Stimulated activated CD4-positive, alpha-beta T cell treated with anti-CD3 and anti-CD28 coated beads, Interleukin-1b, Interleukin-23, amount 100 ng/mL, for 1 hour (primary cell): ENCODE measurements around the gene SLC26A1.

ENCODE experiments used
- DNase-seq, 2 donors: peaks; one replicate each; pipeline ENCODE4 v3.0.0-alpha.2; 2020; ENCODE audit warnings: low read depth in 2 of 2

SLC26A1 gene, protein sequence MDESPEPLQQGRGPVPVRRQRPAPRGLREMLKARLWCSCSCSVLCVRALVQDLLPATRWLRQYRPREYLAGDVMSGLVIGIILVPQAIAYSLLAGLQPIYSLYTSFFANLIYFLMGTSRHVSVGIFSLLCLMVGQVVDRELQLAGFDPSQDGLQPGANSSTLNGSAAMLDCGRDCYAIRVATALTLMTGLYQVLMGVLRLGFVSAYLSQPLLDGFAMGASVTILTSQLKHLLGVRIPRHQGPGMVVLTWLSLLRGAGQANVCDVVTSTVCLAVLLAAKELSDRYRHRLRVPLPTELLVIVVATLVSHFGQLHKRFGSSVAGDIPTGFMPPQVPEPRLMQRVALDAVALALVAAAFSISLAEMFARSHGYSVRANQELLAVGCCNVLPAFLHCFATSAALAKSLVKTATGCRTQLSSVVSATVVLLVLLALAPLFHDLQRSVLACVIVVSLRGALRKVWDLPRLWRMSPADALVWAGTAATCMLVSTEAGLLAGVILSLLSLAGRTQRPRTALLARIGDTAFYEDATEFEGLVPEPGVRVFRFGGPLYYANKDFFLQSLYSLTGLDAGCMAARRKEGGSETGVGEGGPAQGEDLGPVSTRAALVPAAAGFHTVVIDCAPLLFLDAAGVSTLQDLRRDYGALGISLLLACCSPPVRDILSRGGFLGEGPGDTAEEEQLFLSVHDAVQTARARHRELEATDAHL

DNA sequence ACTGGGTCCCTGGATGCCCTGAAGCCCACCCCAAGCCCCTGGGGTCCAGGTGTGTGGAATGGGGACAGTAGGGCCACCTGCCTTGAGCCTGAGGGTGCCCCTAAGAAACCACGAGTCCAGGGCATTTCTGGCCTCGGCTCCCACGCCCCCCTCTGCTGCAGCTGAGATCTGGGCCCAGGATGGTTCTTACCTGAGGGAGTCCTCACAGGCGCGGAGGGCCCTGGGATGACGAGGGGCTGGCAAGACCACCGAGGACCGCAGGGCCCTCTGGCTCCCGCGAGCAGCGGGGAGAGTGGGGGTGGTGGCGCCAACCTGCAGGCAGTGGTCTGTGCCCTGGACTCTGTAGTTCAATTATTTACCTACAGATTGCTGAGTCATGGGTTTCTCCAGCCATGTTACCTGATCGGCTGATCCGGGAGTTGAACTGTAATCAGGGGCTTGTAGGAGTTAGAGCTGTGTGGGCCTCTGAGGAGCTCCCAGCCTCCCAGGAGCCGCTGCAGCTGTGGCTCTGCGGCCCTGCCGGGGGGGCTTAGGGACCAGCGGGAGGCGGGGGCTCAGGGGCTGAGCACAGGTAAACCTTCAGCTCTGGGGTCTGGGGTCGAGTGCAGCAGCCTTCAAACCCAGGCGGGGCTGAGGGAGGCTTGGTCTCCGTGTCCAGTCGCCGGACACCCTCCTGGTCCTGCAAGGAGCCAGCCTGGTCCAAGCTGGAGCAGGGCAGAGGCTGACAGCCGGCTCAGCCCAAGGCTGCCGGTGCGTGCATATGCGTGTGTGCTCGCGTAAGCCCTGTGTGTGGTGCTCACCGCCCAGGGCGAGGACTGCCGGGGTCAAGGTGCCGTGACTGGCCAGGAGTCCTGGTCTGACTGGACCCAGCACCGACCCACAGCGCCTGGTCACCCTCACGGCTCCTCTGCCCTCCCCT, at the start of gene SLC26A1:
Gene SLC26A1, minus strand, starts transcription at position 294 of the 919 bp plus-strand sequence. CDS start 1,701 bp downstream, outside the sequence.
- DNase-seq: no peak

DNA sequence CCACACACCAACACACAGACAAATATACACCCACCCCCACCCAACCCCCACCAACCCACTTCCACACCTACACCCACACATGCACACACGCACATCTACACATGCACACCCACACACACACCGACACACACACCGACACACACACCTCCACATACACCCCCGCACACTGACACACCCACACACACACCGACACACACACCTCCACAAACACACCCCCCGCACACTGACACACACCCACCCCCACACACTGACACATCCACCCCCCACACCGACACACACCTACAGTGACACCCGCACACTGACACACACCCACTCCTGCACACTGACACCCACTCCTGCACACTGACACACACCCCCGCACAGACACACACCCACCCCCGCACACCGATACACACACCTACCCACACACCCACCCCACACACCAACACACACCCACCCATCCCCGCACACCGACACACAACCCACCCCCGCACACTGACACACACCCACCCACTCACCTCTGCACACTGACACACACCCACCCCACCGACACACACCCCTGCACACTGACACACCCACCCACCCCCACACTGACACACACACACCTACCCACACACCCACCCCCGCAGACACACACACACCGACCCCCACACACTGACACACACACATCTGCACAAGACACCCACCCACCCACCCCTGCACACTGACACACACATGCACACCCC, 49.3 kb upstream of the SLC26A1 start:
- DNase-seq: no peak

DNA sequence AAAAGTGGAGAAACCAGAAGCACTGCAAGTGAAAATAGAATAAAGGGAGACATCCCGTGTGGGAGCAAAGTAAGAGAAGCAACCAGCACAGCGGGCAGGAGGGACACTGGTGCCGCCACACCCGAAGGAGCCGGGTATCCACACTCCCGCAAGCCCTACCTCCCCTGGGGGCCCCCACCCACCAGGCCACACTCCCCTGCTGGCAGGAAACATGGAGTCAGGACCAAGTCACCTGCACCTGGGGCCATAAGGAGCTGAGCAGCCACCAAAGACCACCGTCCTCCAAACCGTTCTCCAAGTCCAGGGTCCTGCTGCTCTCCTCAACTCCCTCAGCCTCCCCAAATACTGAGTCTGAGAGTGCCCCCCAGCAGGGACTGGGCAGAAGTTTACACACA, 48.7 kb upstream of the SLC26A1 start:
- no peak for DNase-seq

DNA sequence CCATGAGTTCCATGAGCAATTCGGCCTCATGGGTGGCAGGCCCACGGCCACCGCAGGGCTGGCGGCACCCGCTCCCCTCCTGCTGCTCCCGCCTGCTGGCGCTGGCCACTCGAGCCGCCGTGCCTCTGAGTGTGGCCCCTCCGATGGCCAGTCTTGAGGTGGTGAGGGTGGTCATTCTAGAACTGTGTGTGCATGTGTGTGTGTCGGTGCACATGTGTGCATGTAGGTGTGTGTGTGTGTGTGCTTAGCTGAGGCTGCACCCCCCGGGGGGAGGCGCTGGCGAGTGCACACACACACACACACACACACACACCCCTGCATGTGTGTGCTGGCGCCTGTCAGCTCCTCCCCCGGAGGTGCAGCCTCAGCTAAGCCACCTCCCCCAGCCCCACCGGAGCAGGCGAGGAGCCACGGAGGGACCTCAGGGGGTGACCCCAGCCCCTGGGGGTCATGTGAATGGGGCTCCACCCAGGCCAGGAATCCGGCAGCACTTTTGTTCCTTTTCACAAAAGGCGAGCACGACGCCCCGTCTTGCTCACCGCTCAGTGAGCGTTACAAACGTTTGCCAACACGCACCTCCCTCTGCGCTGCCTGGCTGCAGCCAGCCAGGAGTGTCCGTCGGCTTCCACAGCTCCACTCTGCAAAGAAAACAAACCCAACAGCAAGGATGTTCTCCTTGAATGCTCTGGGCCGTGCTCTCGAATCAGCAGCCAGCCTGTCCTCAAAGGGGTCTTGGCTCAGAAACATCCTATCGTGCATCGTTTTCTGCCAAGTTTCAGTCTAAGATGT, 48.1 kb upstream of the SLC26A1 start:
- no peak for DNase-seq

DNA sequence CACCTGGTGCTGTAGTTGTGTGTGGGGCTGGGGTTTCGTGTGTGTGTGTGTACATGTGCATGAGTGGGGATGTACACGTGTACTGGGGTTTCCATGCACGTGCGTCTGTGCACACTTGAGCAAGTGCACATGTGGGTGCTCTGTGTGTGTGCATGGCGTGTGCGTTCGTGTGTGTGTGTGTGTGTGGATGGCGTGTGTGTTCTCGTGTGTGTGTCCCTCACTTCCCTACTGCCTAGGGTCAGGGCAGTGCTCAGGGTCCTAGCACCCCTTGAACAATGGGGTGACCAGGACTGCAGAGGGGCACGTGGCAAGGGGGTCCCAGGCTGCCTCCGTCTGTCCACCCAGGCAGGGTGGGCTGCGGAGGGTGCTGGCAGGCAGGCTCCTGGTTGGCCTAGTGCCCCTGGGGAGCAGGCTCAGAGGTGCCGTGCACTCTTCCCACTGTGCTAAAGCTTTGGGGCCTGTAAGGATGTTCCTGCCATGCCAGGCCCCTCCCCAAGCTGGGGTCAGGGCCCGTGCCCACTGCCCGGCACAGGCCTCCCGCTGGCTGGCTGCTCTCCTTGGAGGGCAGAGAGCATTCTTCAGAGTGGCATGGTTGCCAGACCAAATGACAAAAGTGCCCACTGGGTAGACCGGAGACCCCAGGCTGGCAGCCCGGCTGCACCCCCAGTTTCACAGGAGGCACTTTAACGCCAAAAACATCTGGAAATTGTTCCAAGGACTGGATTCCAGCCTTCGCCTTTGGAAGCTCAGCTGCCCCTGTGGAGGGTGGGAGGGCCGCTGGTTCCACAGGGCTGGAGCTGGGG, 47.3 kb upstream of the SLC26A1 start:
- no peak for DNase-seq

DNA sequence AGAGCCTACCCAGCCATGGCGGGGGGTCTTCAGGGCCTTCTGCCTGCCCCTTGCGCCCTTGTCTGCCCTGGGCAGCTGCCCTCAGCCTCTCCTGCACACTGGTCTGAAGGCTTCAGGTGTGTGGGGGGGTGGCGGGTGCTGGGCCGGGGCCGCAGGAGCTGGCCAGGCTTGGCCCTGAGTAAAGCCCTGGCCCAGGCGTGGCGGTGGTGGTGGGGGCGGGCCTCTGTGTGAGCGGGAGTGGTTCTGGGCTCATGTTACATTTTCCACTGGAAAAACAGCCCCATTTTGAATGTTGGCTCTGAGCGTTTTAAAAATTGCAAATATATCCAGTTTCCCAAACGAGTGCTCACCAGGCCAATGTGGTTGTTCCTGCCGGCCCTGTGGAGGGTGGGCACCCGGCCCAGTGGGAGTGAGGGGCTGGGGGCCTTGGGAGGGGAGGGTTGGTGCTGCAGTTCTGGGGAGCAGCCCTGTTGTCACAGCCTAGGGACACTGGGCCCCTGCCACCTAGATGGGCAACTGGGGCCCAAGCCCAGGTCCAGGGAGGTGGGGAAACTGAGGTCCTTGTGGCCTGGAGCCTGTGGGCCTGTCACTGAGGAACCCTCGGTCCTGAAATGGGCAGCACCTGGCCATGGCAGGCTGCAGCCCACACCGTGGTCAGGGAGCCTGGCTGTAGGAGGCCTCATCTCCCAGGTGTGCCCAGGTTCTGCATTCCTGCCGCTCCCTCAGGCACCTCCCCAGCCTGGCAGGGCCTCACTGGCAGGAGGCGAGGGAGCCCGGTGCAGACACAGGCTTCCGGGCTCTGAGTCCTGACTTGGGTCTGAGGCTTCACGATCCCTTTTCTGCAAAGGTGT, 46.5 kb upstream of the SLC26A1 start:
- no peak for DNase-seq

DNA sequence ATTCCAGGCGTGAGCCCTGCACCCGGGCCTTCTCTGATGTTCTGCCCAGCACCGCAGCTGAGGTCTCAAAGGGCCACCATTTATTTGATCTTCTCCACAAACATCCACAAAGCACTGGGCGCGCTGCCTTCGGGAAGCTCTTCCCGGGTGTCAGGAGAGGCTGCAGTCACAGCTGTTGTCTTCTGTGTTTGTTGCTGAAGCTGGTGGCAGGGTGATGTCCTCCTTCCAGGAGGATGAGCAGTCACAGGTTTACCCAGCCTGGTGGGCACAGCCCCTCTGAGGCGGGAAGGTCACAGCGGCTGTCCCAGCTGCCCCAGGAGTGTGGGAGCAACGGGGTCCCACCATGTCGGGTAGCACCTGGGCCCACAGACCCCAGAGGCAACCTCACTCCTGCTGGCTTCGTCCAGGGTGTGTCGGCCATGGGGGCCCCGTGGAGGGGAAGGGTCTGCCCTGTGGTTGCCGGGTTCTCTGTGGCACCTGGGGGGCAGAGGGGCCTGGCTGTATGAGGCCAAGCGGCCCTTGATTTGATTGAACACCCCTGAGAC, 45.8 kb upstream of the SLC26A1 start:
- DNase-seq: no peak

DNA sequence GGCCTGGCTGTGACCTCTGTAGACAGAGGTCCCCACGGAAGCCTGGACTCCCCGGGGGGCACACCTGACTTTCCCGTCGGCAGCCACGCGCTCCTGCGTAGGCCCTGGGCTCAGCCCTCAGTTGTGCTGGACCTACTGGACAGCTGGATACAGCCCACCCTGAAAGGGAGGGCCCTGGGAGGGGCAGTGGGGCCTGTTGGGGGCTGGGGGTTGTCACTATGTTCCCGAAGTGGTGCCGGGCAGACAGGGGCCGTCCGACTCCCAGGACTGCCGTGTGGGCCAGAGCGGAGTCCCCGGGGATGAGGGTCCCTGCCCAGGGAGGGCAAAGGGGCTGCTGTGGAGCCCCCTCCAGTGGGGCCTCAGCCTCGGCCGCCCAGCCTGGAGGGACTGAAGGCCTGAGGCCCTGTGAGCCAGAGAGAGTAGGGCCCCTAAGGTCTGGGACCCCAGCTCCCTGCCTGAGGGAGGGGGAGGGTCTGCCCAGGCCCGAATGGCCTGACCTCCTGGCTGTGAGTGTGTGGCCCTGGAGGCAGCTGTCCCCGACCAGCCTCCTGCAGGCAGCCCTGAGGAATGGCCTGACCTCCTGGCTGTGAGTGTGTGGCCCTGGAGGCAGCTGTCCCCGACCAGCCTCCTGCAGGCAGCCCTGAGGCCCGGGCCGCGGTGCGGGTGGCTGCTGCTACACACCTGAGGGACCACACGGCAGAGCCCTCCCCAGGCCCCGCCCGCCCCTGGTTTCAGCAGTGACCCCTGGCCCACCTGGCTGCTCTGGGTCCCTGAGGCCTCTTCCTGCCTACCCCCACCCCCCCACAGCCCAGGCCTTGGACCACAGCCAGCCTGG, 44.0 kb upstream of the SLC26A1 start:
- DNase-seq: no peak

DNA sequence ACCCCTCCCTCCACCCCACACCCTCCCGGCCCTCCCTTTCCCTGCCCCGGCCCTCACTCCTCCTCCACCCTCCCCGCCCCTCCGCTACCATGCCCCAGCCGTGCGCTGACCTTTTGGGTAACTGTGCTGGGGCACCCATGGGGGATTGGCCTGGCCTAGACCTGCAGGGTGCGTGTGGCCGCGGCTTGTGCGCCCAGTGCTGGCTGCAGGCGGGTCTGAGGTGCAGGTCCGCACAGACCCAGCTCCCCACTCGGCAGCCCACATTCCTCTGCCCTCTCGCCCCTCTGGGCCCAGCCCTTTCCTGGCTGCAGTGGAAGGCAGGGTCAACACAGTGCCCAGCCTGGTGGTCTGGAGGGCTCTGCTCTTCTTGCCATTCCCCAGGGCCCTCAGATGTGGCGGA, 42.9 kb upstream of the SLC26A1 start:
- DNase-seq: no peak

DNA sequence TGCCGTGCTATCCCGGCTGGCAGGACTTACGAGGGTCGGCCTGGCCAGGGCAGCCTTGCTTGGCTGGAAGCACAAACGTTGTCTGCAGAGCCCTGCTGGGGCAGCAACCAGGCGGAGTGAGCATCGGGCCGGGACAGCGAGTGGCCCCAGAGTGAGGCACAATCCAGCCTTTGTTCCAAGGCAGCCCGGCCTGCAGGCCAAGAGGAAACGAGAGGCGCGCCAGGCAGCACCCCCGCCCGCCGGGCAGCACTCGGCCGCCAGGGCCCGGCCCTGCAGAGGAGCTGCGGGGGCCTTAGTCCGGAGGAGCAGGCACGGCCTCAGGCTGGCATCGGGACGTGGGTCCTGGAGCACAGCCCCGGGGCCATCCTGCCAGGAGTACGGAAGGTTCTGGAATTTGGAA, 42.3 kb upstream of the SLC26A1 start:
- no peak for DNase-seq

DNA sequence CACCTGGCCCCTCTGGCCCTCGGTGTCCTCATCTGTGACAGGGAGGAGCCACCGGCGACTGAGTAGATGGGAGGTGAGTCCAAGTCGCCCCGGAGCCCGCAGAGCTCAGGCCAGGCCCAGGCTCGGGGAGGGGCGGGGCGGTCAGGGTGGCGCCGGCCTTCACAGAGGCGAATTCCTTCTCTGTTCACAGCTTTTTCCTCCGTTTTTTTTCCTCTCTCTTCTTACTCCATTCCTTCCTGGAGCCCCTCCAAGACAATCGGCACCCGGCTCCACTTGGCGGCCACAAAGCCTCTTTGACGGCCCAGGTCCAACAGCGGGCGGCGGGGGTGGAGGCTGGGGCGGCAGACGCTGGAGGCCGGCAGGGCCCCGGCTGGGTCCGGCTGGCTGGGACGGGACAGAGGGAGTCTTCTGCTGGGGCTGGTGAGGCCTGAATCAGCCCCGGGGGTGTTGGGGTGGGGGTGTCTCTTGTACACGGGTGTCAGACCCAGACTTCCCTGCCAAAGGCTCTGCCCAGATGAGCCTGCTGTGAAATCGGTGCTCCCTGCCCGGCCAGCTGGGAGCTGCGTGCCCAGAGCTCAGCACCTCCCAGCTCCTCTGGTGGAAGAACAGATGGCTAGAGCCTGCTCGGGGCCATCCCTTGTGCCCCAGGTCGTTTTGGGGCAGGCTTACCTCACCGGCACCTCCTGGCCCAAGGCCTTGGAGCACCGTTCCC, 40.8 kb upstream of the SLC26A1 start:
- DNase-seq: no peak

DNA sequence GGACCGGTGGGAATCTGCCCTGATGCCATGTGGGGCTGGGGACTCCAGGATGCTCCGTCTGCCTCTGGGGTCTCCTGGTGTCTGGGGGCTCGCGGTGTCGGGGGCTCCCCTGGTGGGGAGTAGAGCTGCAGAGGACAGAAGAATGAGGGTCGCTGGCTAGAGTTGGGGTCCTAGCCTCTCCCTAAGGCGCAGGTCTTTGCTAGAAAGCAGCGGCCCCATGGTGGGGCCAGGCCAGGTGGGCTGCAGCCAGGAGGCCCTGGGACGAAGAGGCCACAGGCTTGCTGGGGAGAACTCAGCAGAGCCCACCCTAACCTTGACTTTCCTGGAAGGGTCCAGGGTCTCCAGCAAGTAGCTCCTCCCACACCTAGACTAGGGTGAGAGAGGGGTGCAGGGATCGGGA, 39.7 kb upstream of the SLC26A1 start:
- no peak for DNase-seq

DNA sequence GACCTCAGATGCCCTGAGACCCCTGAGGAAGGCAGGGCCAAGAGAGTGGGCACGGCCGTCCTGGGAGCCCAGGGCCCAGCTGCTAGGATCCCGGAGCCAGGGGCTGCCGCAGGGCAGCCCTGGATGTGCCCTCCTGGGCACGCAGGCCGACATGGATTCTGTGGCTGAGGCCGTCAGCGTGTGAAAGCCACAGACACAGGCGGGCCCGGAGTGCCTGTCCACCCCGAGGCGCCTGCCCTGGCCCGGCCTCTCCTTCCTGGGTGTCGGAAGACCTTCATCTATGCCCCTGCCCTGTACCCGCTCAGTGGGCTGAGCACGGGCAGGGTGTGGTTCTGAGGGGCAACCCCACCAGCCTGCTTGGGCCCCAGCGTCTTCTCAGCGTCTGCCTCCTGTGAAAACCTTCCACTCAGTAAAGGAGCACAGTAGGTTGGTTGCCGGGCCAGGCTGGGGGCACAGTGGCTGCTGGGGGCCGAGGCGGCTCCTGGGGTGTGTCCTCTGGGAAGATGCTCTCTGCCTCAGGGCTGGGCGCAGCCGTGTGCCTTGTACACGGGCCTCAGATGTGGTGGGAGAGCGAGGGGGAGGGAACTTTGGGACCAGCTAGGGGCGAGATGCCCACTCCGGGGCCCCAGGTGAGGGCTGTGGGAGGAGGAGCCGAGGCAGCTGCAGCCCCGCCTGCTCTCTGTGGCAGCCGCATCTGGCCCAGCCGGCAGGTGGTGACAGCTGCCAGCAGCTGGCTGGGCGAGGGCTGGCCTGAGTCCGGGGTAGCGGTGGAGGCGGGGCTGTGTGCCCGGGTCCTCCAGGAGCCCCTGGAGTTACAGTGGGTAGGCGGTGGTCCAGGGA, 39.0 kb upstream of the SLC26A1 start:
- no peak for DNase-seq

DNA sequence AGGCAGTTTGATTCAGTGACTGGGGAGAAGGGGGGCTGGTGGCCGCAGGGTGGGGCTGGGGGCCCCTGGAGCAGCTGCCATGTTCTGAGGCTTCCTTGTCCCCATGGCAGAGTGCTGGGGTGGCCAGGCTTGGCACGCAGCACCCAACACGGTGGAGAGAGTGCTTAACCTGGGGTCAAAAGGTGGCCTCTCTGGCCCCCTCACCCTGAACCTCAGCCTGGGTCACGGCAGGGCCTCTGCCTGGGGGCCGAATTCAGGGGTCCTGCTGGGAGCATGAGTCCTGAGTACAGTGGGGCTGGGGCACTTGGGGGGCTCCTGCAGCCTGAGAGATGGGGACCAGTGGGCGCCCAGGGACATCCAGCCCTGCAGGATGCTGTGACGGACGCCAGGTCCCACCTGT, 38.1 kb upstream of the SLC26A1 start:
- no peak for DNase-seq

DNA sequence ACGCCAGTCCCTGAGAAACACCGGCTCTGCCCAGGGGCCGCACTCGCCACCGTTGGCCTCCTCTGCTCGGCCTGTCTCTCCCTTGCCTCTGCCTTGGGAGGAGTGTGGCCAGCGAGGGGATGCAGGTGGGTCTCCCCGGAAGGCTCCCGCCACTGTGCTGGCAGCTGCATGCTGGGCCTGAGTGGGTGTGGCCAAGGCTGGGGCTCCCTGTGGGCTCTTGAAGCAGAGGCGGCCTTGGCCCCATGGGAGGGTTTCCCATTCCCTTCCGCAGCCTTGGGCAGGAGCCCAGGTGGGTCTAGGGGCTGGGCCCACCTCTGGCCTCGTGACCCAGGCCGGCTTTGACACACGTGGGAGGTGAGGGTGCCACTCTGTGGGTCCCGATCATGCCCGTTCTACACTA, 37.4 kb upstream of the SLC26A1 start:
- no peak for DNase-seq

DNA sequence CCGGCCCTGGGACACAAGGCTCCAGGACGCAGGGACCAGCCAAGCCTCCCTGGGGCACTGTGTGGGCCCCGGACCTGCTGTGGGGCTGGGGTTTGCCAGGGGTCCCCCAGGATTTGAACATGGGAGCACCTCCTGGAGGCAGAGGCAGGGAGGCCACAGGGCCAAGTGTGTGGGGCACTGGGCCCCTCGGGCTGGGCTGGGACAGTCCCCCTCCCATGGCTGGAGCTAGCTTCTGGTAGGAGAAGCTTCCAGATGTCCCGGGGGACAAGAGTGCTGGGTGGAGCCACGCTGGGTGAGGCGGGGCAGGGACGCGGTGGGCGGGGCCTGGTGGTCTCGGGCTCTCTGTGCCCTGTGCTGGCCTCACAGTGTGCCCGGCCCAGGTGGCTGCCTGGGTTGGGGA, 36.8 kb upstream of the SLC26A1 start:
- no peak for DNase-seq
